ENCODE results near the gene CHST1. TPM values are rescaled to one million over a fixed set of nuclear protein-coding genes. Genes with fewer than 3 reads are reported as not detected.

CHST1 gene
- total RNA-seq, 3 donors from 2014 or later (not counting 1 experiment from before 2014, with no cell fraction given): not detected

DNA sequence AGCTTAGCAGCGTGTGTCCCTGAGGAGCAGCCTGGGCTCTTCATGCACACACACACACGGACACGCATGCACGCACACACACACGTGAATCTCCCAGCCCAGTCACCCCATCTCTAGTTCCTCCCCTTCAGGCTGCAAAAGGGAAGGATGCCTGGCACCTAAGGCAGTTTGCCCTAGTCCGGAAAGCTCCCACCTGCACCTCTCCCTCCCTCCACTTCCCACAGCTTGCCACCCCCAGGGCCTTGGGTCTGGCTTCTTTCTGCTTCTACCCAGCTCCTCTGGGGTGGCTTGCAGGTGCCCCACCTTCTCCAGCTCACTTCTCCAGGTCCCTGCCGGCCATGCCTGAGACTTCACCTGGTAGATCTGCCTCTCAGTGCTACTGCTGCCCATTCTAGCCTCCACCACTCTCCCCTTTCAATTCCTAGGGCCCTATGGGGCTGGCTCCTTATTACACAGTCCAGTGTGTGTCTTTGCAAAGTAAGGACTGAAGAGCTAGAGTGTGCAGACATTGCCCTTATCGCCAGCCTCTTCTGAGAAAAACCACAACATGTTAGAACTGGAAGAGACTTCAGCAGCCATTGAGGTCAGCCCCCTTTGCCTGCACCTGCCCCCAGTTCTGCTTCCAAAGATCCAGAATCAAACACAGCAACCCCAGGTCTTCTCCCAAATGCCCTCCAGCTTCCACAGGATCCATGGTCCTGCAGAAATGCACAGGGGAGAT lies 33.5 kb upstream of the CHST1 start:
- 63% methylated on average over 8 of the region's 8 CpGs for WGBS (ENCODE audit: insufficient coverage)

DNA sequence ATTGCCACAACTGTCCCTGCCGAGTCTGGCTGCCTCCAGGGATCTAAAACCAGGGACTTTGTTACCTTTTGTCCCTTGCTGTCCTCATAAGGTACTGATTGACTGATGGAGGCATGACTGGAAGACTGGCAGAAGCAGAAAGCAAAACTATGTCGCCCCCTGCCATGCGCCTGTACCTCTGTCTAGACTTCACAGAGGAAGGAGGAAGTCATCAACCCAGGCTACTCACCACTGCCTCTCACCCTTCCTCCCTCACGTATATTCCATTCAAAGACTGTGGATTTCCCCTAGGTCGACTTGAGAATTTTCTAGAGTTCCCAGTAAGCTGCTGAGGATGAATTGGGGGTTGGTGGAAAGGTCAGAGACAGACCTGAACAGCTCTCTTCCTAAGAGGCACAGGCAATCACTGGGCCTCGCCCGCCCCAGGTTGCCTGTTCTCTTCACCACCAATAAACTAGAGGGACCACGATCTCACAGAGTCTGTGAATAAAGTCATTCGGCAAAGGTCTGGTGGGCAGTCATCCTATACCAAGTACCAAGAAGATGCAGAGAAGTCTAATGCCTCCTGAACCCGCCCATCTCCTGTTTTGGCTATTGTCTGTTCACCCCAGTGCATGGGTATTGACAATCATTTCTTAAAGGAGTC lies 27.5 kb upstream of the CHST1 start:
- Mint-ChIP-seq H3K9me3 (no peaks in the 10 kb centered on the region), H3K4me1 (no peaks in the 10 kb centered on the region), H3K27ac (no peak overlapping the region), H3K4me3 (no peak overlapping the region), H3K36me3 (no peaks in the 10 kb centered on the region), H3K27me3 (ENCODE audit: low read depth in 2 of 2) (peaks cover 9 to 14% of the 10 kb centered on the region in 2 donors)
- WGBS (ENCODE audit: insufficient coverage): 79% methylated on average over 8 of the region's 10 CpGs
- TF ChIP-seq, protein P1, sequence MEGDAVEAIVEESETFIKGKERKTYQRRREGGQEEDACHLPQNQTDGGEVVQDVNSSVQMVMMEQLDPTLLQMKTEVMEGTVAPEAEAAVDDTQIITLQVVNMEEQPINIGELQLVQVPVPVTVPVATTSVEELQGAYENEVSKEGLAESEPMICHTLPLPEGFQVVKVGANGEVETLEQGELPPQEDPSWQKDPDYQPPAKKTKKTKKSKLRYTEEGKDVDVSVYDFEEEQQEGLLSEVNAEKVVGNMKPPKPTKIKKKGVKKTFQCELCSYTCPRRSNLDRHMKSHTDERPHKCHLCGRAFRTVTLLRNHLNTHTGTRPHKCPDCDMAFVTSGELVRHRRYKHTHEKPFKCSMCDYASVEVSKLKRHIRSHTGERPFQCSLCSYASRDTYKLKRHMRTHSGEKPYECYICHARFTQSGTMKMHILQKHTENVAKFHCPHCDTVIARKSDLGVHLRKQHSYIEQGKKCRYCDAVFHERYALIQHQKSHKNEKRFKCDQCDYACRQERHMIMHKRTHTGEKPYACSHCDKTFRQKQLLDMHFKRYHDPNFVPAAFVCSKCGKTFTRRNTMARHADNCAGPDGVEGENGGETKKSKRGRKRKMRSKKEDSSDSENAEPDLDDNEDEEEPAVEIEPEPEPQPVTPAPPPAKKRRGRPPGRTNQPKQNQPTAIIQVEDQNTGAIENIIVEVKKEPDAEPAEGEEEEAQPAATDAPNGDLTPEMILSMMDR (IDR thresholded peaks at IDR 0.05): no peak
- intact Hi-C loops (cut with micrococcal nuclease): no loop called here
- no peak overlapping the region for H3K27ac ChIP-seq (ENCODE audit: low read length)
- no peak overlapping the region for H3K4me3 ChIP-seq (ENCODE audit: low read length)
- H3K4me1 ChIP-seq (ENCODE audit: control insufficient read depth, insufficient read depth, low read length): no peaks in the 10 kb centered on the region
- no peaks in the 10 kb centered on the region for H3K27me3 ChIP-seq (ENCODE audit: control insufficient read depth, insufficient read depth, low read length)
- no peaks in the 10 kb centered on the region for H3K9me3 ChIP-seq (ENCODE audit: control insufficient read depth, insufficient read depth, low read length)
- DNase-seq (no peak), ATAC-seq (no peak)
- no peaks in the 10 kb centered on the region for H3K36me3 ChIP-seq (ENCODE audit: control insufficient read depth, insufficient read depth, low read length)

More for the DNA sequence above, 33.5 kb upstream of the CHST1 start:
- no peaks in the 10 kb centered on the region for H3K27me3 ChIP-seq (ENCODE audit: control insufficient read depth, insufficient read depth, low read length)
- H3K9me3 Mint-ChIP-seq: no peaks in the 10 kb centered on the region
- no peaks in the 10 kb centered on the region for H3K36me3 Mint-ChIP-seq
- intact Hi-C loops (cut with micrococcal nuclease): no loop called here
- DNase-seq (no peak), ATAC-seq (no peak)
- no peaks in the 10 kb centered on the region for H3K36me3 ChIP-seq (ENCODE audit: control insufficient read depth, insufficient read depth, low read length)
- TF ChIP-seq, protein P1 (IDR thresholded peaks at IDR 0.05): no peak
- H3K9me3 ChIP-seq (ENCODE audit: control insufficient read depth, insufficient read depth, low read length): no peaks in the 10 kb centered on the region
- H3K4me3 ChIP-seq (ENCODE audit: low read length): no peak overlapping the region
- no peak overlapping the region for H3K27ac Mint-ChIP-seq
- H3K27me3 Mint-ChIP-seq (ENCODE audit: low read depth in 2 of 2): peaks cover 16 to 19% of the 10 kb centered on the region in 2 donors
- no peaks in the 10 kb centered on the region for H3K4me1 Mint-ChIP-seq
- H3K4me1 ChIP-seq (ENCODE audit: control insufficient read depth, insufficient read depth, low read length): no peaks in the 10 kb centered on the region
- no peak overlapping the region for H3K4me3 Mint-ChIP-seq
- no peak overlapping the region for H3K27ac ChIP-seq (ENCODE audit: low read length)

DNA sequence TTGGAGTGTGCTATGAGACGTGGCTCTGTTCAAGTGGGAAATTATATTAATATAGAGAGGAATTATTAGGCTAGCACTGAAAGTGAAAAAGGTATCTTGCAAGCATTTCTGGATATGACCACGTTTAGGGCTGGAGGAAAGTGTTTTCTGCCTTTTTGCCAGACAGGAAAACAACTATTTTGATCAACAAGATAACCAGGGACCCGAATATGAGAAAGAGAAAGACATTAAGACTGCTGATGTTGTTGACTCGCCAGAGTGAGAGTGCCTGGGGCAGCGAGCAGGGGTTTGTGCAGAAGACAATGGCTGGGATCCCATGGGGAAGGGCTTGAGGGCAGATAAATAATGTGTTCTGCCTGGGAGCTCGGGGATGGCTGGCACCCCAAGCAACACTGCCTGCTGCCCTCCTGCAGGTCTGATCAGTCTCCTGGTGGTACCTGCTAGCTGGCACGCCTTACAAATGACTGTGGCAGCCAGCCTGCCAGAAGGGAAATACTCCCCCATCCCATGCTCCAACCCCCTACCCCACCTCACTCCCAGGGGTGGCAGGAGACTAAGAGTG lies 23.1 kb upstream of the CHST1 start:
- ATAC-seq (no peak), DNase-seq (no peak)
- Mint-ChIP-seq H3K27me3 (ENCODE audit: low read depth in 2 of 2) (peaks cover 17 to 48% of the 10 kb centered on the region in 2 donors), H3K4me3 (no peak overlapping the region), H3K27ac (no peak overlapping the region), H3K9me3 (no peaks in the 10 kb centered on the region), H3K4me1 (no peaks in the 10 kb centered on the region), H3K36me3 (no peaks in the 10 kb centered on the region)
- Histone ChIP-seq H3K9me3 (ENCODE audit: control insufficient read depth, insufficient read depth, low read length) (no peaks in the 10 kb centered on the region), H3K27me3 (ENCODE audit: control insufficient read depth, insufficient read depth, low read length) (no peaks in the 10 kb centered on the region), H3K4me1 (ENCODE audit: control insufficient read depth, insufficient read depth, low read length) (no peaks in the 10 kb centered on the region), H3K4me3 (ENCODE audit: low read length) (no peak overlapping the region), H3K36me3 (ENCODE audit: control insufficient read depth, insufficient read depth, low read length) (no peaks in the 10 kb centered on the region), H3K27ac (ENCODE audit: low read length) (no peak overlapping the region)
- intact Hi-C loops (cut with micrococcal nuclease): no loop called here
- WGBS (ENCODE audit: insufficient coverage): 56% methylated on average over 7 of the region's 7 CpGs
- TF ChIP-seq, protein P1 (IDR thresholded peaks at IDR 0.05): no peak
